ENCODE measurements around the gene HARS2.
"Not testable (repeated sequence)": the region's sequence is repeated elsewhere in the genome, so short reads cannot be mapped to it uniquely, and the experiment has no call there.

HARS2 gene

GRCh38 chr5:140647042-140647419, 44.2 kb upstream of the HARS2 start:
- Histone ChIP-seq H4K20me1 (ENCODE audit: control insufficient read depth, insufficient read depth, low read depth, low read length) (0 out of 2 replicates have a peak, but pooled peaks cover 7% of the 10 kb centered on the region), H3K27me3 (ENCODE audit: control insufficient read depth, low read length) (no peaks in the 10 kb centered on the region), H3K27ac (ENCODE audit: low read depth, low read length) (peak overlapping the region; percentile 32), H3K79me2 (ENCODE audit: control insufficient read depth, low read length) (peaks cover 63% of the 10 kb centered on the region), H3K4me3 (ENCODE audit: low read length) (peak overlapping the region; percentile 96), H3K36me3 (ENCODE audit: control insufficient read depth, low read length) (peaks cover 83% of the 10 kb centered on the region), H3K9me2 (replicated peaks; ENCODE audit: control insufficient read depth, low read length) (no peaks in the 10 kb centered on the region), H3K4me2 (ENCODE audit: low read length) (peak overlapping the region; percentile 64), H3K9me3 (ENCODE audit: control insufficient read depth, insufficient read depth, low read length) (no peaks in the 10 kb centered on the region), H3F3A (ENCODE audit: control insufficient read depth, insufficient read depth) (0 out of 2 replicates have a peak, but pooled peaks cover 3% of the 10 kb centered on the region), H3K4me1 (ENCODE audit: control insufficient read depth, low read length) (peaks cover 20% of the 10 kb centered on the region)
- TF ChIP-seq EZH2phosphoT487 (IDR thresholded peaks at IDR 0.05; ENCODE audit: borderline replicate concordance, low read length) (no peak), CTCF (IDR thresholded peaks at IDR 0.05; ENCODE audit: low read depth, low read length, poor library complexity, severe bottlenecking) (no peak)

GRCh38 chr5:140658870-140659269, 32.4 kb upstream of the HARS2 start:
- peaks cover under 1% of the 10 kb centered on the region; the same call in 1 of the 2 replicates for H3K4me1 ChIP-seq (ENCODE audit: control insufficient read depth, low read length)
- no peak for TF ChIP-seq EZH2phosphoT487 (IDR thresholded peaks at IDR 0.05; ENCODE audit: borderline replicate concordance, low read length)
- no peak for TF ChIP-seq CTCF (IDR thresholded peaks at IDR 0.05; ENCODE audit: low read depth, low read length, poor library complexity, severe bottlenecking)
- H3K36me3 ChIP-seq (ENCODE audit: control insufficient read depth, low read length): peaks cover 89% of the 10 kb centered on the region

GRCh38 chr5:140660371-140660770, 30.9 kb upstream of the HARS2 start:
- not testable (repeated sequence) for H3K4me1 ChIP-seq (ENCODE audit: control insufficient read depth, low read length); H3K9me2 ChIP-seq (replicated peaks; ENCODE audit: control insufficient read depth, low read length)
- peaks cover 79% of the 10 kb centered on the region for H3K36me3 ChIP-seq (ENCODE audit: control insufficient read depth, low read length)

More at GRCh38 chr5:140658870-140659269, 32.4 kb upstream of the HARS2 start:
- 0 out of 2 replicates have a peak, but pooled peaks cover 2% of the 10 kb centered on the region for H4K20me1 ChIP-seq (ENCODE audit: control insufficient read depth, insufficient read depth, low read depth, low read length)
- H3F3A ChIP-seq (ENCODE audit: control insufficient read depth, insufficient read depth): peaks cover 8% of the 10 kb centered on the region; the same call in 1 of the 2 replicates
- H3K27ac ChIP-seq (ENCODE audit: low read depth, low read length): no peak overlapping the region
- H3K4me2 ChIP-seq (ENCODE audit: low read length): no peak overlapping the region
- H3K27me3 ChIP-seq (ENCODE audit: control insufficient read depth, low read length): no peaks in the 10 kb centered on the region
- no peak overlapping the region for H3K4me3 ChIP-seq (ENCODE audit: low read length)
- no peaks in the 10 kb centered on the region for H3K9me2 ChIP-seq (replicated peaks; ENCODE audit: control insufficient read depth, low read length)
- no peaks in the 10 kb centered on the region for H3K9me3 ChIP-seq (ENCODE audit: control insufficient read depth, insufficient read depth, low read length)
- H3K79me2 ChIP-seq (ENCODE audit: control insufficient read depth, low read length): no peaks in the 10 kb centered on the region

GRCh38 chr5:140664030-140664358, 27.3 kb upstream of the HARS2 start:
- Histone ChIP-seq H4K20me1 (ENCODE audit: control insufficient read depth, insufficient read depth, low read depth, low read length) (0 out of 2 replicates have a peak, but pooled peaks cover 4% of the 10 kb centered on the region), H3K9me2 (replicated peaks; ENCODE audit: control insufficient read depth, low read length) (no peaks in the 10 kb centered on the region), H3K27ac (ENCODE audit: low read depth, low read length) (peak overlapping the region; percentile 45), H3K4me2 (ENCODE audit: low read length) (peak overlapping the region; percentile 82), H3K27me3 (ENCODE audit: control insufficient read depth, low read length) (no peaks in the 10 kb centered on the region), H3K4me1 (ENCODE audit: control insufficient read depth, low read length) (peaks cover 19% of the 10 kb centered on the region), H3K9me3 (ENCODE audit: control insufficient read depth, insufficient read depth, low read length) (no peaks in the 10 kb centered on the region), H3F3A (ENCODE audit: control insufficient read depth, insufficient read depth) (peaks cover 8% of the 10 kb centered on the region; the same call in 1 of the 2 replicates), H3K4me3 (ENCODE audit: low read length) (peak overlapping the region; percentile 99), H3K79me2 (ENCODE audit: control insufficient read depth, low read length) (peaks cover 42% of the 10 kb centered on the region), H3K36me3 (ENCODE audit: control insufficient read depth, low read length) (peaks cover 75% of the 10 kb centered on the region)
- no peak for TF ChIP-seq EZH2phosphoT487 (IDR thresholded peaks at IDR 0.05; ENCODE audit: borderline replicate concordance, low read length)
- no peak for TF ChIP-seq CTCF (IDR thresholded peaks at IDR 0.05; ENCODE audit: low read depth, low read length, poor library complexity, severe bottlenecking)

More at GRCh38 chr5:140660371-140660770, 30.9 kb upstream of the HARS2 start:
- H3K27me3 ChIP-seq (ENCODE audit: control insufficient read depth, low read length); H3K79me2 ChIP-seq (ENCODE audit: control insufficient read depth, low read length); H3K9me3 ChIP-seq (ENCODE audit: control insufficient read depth, insufficient read depth, low read length); H3F3A ChIP-seq (ENCODE audit: control insufficient read depth, insufficient read depth); H4K20me1 ChIP-seq (ENCODE audit: control insufficient read depth, insufficient read depth, low read depth, low read length); H3K4me3 ChIP-seq (ENCODE audit: low read length); H3K27ac ChIP-seq (ENCODE audit: low read depth, low read length); H3K4me2 ChIP-seq (ENCODE audit: low read length): not testable (repeated sequence)

Data from DOHH2 (cell line).